ENCODE measurements around the gene ADORA1.
A peak's percentile ranks its signal among the peaks of the same experiment; 100 is the strongest.

ADORA1 gene

GRCh38 chr1:203095061-203095690 lies 32.4 kb upstream of the ADORA1 start:
- no peak for DNase-seq

GRCh38 chr1:203096566-203096965 lies 31.0 kb upstream of the ADORA1 start:
- no peak for DNase-seq

- DNase-seq, result no peak
Observed at GRCh38 chr1:203097001-203097400, 30.5 kb upstream of the ADORA1 start.

- no peak for DNase-seq
Observed at GRCh38 chr1:203098445-203098844, 29.1 kb upstream of the ADORA1 start.

GRCh38 chr1:203098914-203099520 lies 28.5 kb upstream of the ADORA1 start:
- DNase-seq, result no peak

- DNase-seq, result no peak
Observed at GRCh38 chr1:203099805-203100515, 27.6 kb upstream of the ADORA1 start.

- DNase-seq, result peak in 1 of 2 donors; percentile 53
Observed at GRCh38 chr1:203100516-203100869, 27.0 kb upstream of the ADORA1 start.

GRCh38 chr1:203101813-203102634 lies 25.5 kb upstream of the ADORA1 start:
- peak; percentile 51 to 59 for DNase-seq

- no peak for DNase-seq
Observed at GRCh38 chr1:203103216-203103615, 24.3 kb upstream of the ADORA1 start.

GRCh38 chr1:203103829-203104495 lies 23.6 kb upstream of the ADORA1 start:
- DNase-seq, result no peak

- DNase-seq, result no peak
Observed at GRCh38 chr1:203104789-203105390, 22.6 kb upstream of the ADORA1 start.

- DNase-seq, result no peak
Observed at GRCh38 chr1:203112475-203112874, 15.1 kb upstream of the ADORA1 start.

GRCh38 chr1:203113308-203113707 lies 14.2 kb upstream of the ADORA1 start:
- DNase-seq, result no peak

GRCh38 chr1:203114202-203114601 lies 13.3 kb upstream of the ADORA1 start:
- no peak for DNase-seq

GRCh38 chr1:203116091-203116820 lies 11.3 kb upstream of the ADORA1 start:
- DNase-seq, result no peak

- peak; percentile 70 to 78 for DNase-seq
Observed at GRCh38 chr1:203117611-203118575, 9.6 kb upstream of the ADORA1 start.

- DNase-seq, result no peak
Observed at GRCh38 chr1:203120325-203121153, 7.0 kb upstream of the ADORA1 start.

- peak; percentile 46 to 55 for DNase-seq
Observed at GRCh38 chr1:203121186-203122015, 6.1 kb upstream of the ADORA1 start.

Measured in inflammatory macrophage (primary cell).